Body of pancreas (tissue), 4 donors: ENCODE measurements around the gene HDAC2.

ENCODE experiments used
- POLR2A ChIP-seq, 3 donors: fragments of 450-650 bp; IDR thresholded peaks; one replicate each; pipeline ENCODE4 v1.6.1; 2016; ENCODE audit warnings: antibody characterized with exemption in 3 of 3, mild to moderate bottlenecking in 2 of 3
- TF ChIP-seq, protein P1 (sequence below), 7 experiments: fragments of 450-650 bp in 4 of 7; fragments of 200-600 bp in 3 of 7; sonication (generic) in 3 of 7; IDR thresholded peaks; one replicate each; pipeline ENCODE4 v1.5.1; 2016 to 2019; ENCODE audit warnings: antibody characterized with exemption in 7 of 7

DNA sequence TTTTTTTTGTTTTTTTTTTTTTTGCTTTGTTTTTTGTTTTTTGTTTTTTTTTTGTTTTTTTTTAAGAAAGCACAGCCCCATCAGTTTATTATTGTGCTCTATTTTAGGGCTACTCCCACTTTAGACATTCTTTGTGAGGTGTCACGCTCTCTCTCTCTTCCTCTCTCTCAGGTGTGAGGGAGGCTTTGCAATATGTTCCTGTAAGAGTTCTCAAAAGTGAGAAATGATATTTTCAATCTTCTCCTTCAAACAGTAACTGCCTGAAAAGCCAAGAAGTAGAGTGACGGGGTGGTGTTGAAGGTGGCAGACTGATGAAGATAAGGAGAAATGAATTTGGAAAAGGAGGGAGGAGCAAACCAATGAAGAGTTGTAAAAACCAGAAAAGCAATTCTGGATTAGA, 28.3 kb upstream of the HDAC2 start:
- TF ChIP-seq POLR2A (IDR thresholded peaks at IDR 0.05), result no peak
- TF ChIP-seq, protein P1, sequence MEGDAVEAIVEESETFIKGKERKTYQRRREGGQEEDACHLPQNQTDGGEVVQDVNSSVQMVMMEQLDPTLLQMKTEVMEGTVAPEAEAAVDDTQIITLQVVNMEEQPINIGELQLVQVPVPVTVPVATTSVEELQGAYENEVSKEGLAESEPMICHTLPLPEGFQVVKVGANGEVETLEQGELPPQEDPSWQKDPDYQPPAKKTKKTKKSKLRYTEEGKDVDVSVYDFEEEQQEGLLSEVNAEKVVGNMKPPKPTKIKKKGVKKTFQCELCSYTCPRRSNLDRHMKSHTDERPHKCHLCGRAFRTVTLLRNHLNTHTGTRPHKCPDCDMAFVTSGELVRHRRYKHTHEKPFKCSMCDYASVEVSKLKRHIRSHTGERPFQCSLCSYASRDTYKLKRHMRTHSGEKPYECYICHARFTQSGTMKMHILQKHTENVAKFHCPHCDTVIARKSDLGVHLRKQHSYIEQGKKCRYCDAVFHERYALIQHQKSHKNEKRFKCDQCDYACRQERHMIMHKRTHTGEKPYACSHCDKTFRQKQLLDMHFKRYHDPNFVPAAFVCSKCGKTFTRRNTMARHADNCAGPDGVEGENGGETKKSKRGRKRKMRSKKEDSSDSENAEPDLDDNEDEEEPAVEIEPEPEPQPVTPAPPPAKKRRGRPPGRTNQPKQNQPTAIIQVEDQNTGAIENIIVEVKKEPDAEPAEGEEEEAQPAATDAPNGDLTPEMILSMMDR (IDR thresholded peaks at IDR 0.05), result no peak
